HG03280 (cell line): ENCODE results near the gene FA2H.
A peak's percentile ranks its signal among the peaks of the same experiment; 100 is the strongest.
"Not testable (repeated sequence)": the region's sequence is repeated elsewhere in the genome, so short reads cannot be mapped to it uniquely, and the experiment has no call there.

ENCODE experiments used
- ATAC-seq: cut with Tn5 transposase; IDR thresholded peaks from one replicate; pipeline ENCODE4 v1.9.1; 2021; ENCODE audit warnings: mild to moderate bottlenecking, moderate library complexity; ENCODE audit not compliant: unreplicated experiment

Gene FA2H

DNA sequence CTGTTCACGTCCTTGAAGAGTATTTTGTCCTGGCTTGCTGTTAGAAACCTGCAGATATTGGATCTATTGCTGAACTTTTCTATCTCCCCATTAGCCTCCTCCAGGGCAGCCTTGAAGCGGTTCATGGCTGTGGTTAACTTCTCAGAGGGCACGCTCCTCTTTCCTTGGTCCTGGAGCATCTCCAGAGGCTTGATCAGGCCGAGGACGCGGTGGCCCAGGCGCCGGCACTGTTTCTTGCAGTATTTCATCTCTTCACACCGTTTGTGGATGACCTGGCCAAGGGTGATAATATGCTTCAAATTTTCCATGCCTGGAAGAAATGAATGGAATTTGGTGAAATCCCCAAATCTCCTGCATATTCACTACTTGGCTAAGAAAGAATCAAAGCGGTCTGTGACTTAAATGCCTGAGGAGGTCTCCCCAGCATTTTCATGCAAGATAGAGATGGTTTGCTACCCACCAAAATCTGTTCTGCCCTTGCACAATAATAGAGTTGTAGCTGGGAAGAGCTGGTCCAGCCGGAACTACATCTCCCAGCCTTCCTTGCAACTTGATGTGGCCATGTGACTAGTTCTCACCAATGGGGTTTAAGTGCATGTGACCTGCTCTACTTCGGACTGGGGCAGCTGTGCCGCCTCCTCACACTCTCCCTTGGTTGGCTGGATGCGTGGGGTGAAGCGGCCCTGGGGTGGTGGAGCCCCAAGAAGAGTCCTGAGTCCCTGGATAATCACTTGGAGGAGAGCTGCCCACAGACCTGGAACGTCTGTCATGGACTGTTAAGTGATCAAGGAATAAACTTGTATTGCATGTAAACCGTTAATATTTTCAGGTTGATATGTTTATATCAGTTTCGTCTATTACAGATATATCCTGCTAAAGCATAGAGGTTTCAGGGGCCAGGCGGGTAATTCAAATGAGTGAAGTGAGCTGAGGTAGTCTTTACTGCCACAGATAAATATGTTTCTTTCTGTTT is 78.9 kb downstream of the FA2H start:
- peak; percentile 89 for ATAC-seq

DNA sequence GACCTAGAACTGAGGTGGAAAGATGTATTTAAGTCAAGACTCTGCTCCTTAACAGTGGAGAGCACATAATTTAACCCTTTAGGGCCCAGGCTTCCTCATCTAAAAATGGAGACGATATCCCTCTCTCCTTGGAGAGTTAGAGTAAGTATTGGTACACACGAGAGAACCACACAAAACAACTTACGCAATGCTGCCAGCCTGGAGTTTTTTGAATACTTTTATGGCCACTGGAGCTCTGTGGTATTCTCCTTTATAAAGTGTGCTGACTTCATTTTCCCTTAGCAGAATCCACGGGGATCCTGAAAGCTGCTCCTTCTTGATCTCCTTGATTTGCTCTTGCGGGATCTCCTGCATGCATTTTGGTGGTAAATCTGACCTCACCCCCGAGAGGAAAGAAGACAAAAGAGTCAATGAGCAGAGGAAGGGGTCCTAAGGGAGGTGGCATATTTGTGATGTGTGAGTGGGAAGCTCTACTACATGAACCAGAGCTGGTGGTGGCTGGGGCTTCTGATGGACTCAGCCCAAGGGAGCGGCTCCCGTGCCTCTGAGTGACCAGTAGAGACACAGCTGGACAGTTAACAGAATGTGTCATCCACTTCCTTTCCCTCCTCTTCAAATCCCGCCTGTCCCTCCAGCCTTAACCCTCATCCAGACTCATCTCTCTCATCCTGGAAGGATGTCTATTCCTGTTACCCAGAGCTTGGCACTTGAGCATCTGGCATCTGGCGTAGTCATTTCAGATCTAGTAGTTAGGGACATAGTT is 83.3 kb downstream of the FA2H start:
- no peak for ATAC-seq

- no peak for ATAC-seq
These were observed 92.1 kb downstream of the FA2H start for GRCh38 chr16:74682556-74682955.

- ATAC-seq: no peak
These were observed 93.9 kb downstream of the FA2H start for GRCh38 chr16:74680681-74681080.

- no peak for ATAC-seq
These were observed 94.6 kb downstream of the FA2H start for GRCh38 chr16:74679983-74680382.

DNA sequence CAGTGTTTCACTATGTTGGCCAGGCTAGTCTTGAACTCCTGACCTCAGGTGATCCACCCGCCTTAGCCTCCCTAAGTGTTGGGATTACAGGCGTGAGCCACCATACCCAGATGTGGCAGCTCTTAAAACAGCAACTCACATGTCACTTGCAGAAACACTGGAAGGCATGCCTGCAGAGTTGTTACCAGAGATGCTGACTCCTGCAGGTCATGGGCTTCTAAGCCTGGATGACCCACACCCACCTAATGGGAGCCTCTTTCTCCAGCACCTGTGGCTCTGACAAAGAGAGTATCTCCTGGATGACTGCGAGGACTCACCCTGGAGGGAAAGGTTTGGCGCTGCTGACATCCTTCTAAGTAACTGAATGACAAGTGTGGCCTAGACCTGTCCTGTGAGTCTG is 96.8 kb downstream of the FA2H start:
- no peak for ATAC-seq

DNA sequence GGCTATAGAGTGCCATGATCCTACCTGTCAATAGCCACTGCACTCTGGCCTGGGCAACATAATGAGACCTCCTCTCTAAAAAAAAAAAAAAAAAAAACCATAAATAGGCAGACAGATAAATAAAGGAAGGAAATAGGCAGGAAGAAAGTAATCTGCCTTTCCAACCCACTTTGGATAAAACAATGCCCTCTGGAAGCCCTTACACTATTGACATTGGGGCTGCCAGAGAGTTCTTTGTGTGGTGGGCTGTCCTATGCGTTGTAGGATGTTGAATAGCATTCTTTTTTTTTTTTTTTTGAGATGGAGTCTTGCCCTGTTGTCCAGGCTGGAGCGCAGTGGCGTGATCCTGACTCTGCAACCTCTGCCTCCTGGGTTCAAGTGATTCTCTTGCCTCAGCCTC is 100.7 kb downstream of the FA2H start:
- ATAC-seq: no peak

GRCh38 chr16:74668877-74669276 is 105.7 kb downstream of the FA2H start:
- not testable (repeated sequence) for ATAC-seq

DNA sequence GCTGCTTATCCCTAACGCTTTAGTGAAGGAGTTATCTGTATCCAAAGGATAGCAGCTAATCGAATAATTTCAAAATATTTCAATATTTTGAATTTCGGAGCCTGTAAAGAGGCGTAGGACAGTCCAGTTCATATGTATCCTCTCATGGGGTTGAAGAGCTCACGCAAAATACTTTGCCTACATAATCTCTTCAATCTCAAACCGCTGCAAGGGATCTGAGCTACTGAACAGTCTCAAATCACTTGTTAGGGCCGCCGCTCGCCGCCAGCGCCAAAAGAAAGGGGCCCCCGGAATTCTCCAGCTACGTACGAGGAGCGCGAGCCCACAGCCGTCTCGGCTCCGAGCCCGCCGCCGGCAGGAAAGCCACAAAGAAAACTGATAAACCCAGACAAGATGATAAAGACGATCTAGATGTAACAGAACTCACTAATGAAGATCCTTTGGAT is 107.3 kb downstream of the FA2H start:
- no peak for ATAC-seq

- peak; percentile 100 for ATAC-seq
These were observed 108.0 kb downstream of the FA2H start, which contains the start of gene RFWD3 for GRCh38 chr16:74666425-74667254. Gene RFWD3 (minus strand): TSS chr16:74666877. CDS start chr16:74661449, 5,428 bp downstream.

DNA sequence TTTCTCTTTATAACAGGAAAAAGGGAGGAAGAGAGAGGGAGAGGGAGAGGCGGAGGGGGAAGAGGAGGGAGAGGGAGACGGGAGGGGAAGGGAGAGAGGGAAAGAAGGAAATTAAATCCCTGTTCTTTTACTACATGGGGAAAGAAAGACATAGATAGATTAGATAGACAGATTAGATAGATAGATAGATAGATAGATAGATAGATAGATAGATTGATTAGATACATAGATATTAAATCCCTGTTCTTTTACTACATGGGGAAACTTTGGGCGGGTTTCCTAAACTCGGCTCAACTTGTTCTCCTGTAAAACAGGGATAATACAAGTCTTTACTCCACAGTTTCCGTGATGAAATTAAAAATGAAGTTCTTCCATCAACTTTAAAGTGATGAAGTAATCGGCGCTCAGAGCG is 108.6 kb downstream of the FA2H start:
- no peak for ATAC-seq
